DMS114 treated with DMSO at 0.1 percent for 48 hours (cell line): ENCODE results near the gene PARP15.
"Not testable (repeated sequence)": the region's sequence is repeated elsewhere in the genome, so short reads cannot be mapped to it uniquely, and the experiment has no call there.

Experiments used
- DNase-seq: peaks from one replicate; lab custom pipeline; 2025; ENCODE audit not compliant: unreplicated experiment; lab: John Stamatoyannopoulos, UW

The PARP15 gene

DNA sequence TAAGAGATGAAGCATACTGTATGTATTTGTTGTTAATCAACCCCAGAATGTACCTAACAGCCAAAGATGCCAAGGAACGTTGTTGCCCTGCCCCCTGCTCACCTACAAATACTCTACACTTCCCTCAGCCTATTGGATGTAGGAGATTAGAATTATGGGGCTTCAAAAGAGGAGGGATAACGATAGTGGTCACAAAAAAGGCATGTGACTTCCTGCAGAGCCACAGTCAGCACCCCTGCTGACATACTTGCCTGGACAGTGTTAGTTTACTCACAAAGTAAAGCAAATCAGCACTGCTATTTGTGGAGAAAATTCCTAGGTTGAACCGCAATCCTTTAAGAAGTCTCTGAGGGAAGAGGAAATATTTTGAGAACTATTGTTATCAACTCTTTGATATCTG lies 37.9 kb downstream of the PARP15 start:
- no peak for DNase-seq

DNA sequence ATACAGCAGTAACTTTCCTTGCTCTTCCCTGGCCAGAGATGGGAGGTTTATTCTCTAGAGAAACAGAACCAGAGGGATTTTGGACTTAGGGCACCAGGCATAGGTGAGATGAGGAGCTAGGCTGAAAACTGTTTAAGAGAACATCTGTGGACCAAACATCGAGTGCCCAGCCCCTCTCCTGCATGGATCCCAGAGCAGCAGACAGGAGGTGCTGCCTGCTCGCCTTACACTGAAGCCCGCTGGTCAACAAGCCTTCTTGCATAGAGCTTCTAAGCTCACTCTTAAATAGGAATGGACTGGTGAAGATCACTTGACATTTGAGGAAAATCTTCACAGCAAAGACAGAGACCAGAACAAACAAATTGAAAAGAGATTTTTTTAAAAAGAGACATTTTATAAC lies 41.2 kb downstream of the PARP15 start:
- DNase-seq: no peak

DNA sequence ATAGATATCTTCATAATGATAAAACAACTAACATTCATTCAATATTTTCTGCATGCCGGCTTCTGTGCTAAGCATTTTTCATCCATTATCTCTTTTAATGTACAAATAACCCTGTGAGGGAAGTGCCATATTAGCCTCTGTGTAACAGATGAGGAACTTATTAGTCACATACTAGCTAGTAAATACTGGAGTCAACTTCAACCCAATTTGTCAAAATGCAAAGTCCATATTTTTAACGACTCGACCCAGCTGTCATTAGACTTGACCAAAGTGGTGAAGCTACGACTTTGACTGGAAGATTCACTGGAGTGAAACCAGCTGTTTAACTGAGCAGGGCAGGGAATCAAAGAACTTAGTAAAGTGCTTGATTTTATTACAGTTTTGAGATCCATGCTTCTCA lies 41.6 kb downstream of the PARP15 start:
- DNase-seq: no peak

DNA sequence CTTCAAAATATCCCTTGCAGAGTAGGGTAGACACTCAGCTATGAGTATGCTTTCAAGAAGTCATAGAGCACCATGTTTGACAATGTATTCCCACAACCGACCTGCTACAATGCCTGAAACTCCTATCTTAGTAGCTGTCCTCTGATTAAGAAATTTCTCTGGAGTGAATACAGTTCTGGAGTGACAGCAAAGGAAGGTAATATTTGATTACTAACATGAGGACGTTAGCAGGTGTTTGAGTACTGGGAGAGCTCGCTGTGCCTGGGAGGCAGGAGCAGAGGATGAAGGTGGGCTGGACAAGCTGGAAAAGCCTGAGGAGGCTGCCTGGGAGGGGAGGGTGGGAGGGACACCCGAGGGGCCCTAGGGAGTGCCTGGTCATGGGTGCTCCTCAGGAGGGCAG lies 42.9 kb downstream of the PARP15 start:
- DNase-seq: no peak

DNA sequence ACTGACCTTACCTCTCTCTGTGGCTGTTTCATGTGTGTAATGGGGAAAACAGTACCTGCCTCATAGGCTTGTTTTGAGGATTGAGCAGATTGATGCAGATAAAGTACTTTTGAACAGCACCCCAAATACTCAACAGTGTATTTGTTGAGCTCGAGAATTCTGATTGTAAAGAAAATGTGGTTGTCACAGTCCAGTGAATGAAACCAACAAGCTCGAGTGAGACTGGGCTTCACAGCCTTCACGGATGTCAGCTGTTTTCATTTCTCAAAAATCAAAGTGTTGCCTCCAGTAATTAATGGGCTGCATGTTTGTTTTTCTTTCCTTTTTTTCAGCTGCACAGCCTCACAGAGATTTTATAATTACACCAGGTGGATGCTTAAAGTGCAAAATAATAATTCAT lies 43.7 kb downstream of the PARP15 start:
- DNase-seq: no peak

DNA sequence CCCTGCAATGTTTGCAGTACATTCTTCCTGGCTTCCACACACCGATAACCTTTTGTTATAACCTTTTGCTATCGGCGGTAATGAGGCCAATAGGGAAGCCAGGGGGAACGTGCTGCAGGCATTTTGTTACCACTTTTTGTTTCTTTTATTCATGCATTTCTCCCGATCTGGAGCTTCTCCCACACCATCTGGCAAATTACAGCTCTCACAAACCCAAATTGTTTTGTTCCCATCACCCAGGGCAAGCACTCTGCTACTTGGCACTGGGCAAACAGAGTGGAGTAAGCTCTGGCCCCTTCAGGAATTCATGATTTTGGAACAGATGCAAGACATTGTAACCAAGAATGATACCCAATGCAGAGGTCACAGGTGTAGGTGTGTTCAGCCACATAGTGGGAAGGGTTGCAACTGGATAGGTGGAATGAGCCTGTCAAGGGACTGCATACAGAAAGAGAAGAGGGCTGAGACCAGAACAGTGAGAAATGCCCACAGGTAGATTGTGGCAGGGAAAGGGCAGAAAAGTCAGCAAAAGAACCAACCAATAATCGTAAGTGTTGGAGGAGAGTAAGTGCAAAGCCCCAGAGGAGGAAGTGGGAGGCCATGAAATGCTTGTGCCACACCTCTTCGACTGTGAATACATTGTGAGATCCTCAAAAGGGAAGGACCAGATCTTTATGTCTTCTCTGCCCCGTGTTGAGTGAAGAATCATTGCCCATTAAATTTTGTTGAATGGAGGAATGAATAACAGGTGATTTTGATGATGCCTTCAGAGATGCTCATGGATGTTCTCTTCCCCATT lies 45.8 kb downstream of the PARP15 start:
- no peak for DNase-seq

DNA sequence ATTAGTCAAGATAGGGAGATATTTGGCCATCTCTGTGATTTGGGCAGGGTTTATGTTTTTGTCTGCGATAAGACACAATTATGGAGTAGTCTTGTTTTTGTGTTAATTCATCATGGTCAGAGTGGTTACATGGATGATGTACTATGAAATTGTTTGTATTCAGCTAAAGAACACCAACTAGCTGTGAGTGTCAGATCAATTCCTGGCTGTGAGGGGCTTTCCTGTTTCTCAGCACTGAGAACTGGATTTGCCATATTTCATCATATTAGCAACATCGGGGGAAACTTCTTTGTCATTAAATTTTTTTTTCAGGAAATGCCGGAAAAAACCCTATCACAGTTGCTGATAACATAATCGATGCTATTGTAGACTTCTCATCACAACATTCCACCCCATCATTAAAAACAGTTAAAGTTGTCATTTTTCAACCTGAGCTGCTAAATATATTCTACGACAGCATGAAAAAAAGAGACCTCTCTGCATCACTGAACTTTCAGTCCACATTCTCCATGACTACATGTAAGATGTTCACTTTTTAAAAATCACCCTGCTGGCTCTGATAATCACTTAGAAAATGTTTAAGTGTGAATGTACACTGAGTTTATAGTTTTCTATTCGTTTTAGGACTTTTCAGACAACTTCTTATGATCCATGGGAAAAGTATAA lies 49.2 kb downstream of the PARP15 start:
- no peak for DNase-seq

DNA sequence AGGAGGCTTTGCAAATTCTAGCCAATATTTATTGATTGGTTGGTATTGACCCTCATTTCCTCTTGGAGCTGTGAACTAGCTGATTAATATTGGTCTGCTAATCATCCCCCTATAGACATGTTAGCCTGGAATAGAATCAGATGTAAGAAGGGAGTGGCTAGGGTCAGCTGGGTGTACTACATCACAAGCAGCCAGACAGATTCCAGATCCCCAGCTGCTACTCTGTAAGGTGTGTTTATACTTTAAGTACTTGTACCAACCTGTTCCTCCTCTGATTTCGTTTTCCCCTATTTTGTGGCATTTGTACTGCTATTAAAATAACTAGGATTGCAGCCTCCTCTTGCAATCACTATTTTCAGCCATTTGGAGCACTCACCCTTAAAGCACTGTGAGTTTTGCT lies 49.9 kb downstream of the PARP15 start:
- DNase-seq: no peak

DNA sequence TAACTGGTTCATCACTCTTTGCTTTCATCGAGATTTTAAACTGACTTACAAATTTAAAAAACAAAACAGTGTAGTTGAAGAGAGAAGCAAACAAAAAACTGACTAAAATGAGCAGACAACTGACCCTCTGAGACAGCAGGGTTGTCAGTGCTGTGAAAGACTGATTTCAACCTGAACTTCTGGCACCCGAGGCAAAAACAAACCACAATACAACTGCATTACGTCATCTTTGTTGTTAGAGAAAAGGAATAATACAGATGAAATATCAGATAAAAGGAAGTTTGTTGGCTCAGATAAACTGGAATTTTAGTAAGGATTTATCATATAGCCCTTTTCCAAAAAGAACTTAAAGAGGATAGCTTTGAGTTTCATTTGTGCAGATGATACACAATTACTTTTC lies 51.1 kb downstream of the PARP15 start:
- no peak for DNase-seq

DNA sequence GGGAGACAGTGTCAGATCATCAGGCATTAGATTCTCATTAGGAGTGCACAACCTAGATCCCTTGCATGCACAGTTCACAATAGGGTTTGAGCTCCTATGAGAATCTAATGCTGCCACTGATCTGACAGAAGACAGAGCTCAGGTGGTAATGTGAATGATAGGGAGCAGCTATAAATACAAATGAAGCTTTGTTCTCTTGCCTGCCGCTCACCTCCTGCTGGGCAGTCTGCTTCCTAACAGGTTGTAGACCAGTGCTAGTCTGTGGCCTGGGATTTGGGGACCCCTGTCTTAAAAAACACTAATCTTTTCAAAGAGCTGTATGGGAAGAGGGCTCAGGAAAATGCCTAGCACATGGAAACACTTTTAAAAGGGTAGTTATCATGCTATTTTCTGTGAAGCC lies 52.3 kb downstream of the PARP15 start:
- DNase-seq: no peak

DNA sequence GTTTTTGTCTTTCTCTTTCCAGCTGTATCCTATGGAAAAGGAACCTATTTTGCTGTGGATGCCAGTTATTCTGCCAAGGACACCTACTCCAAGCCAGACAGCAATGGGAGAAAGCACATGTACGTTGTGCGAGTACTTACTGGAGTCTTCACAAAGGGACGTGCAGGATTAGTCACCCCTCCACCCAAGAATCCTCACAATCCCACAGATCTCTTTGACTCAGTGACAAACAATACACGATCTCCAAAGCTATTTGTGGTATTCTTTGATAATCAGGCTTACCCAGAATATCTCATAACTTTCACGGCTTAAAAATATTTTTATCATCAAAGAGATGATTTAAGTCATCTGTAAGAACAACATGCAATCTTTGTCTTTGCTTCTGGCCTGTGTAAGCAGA lies 58.3 kb downstream of the PARP15 start:
- no peak for DNase-seq

DNA sequence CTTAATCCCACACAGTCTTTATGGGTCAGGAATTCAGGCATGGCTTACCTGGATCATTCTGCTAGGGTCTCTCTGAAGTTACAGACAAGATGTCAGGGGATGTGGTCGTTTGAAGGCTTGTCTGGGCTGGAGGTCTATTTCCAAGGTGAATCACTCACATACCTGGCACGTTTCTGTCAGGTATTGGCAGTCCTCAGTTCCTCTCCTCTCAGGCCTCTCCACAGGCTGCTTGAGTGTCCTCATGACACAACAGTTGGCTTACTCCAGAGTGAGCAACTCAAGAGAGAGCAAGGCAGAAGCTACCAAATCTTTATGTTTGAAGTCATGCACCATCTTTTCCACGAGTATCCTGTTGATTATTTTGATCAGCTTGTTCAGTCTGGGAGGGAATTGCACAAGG lies 59.2 kb downstream of the PARP15 start:
- DNase-seq: no peak

DNA sequence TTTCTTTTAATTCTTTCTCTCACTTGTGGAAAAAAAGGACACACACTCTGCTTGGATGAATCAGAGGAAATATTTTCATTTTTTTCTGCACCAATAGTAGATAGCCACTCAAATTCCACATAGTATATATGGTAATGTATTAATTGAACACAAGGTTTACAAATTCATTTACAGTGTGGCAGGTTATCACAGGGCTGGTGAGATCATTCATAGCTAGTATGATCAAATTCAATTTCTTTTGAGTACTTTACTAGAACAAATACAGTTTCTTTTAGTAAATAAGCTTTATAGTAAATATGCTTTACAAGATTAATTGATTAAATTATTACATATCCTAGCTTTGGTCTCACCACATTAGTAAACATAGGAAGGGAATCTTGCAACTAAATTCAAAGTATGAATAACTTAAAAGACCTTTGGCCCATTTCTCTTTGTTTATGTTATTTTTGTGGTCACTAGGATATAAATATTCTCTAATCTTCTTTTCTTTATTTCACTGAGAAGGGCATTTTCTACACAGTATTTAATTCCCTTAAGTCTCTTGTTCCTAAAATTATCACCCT lies 63.1 kb downstream of the PARP15 start:
- no peak for DNase-seq

DNA sequence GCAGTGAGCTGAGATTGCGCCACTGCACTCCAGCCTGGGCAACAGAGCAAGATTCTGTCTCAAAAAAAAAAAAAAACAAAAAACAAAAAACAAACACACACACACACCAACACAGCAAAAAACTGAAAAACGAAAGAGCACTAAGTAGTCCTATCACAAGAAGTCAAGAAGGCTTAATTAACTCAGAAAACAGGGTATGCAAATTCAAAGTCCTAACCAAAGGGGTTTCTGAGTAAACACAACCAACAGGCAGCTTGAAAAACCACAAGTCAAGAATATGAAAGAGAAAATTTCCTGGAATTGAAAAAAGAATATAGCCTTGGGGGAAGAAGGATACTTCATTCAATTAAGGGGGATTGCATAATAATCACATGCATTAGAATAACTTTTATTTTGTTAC lies 65.5 kb downstream of the PARP15 start:
- DNase-seq: no peak

DNA sequence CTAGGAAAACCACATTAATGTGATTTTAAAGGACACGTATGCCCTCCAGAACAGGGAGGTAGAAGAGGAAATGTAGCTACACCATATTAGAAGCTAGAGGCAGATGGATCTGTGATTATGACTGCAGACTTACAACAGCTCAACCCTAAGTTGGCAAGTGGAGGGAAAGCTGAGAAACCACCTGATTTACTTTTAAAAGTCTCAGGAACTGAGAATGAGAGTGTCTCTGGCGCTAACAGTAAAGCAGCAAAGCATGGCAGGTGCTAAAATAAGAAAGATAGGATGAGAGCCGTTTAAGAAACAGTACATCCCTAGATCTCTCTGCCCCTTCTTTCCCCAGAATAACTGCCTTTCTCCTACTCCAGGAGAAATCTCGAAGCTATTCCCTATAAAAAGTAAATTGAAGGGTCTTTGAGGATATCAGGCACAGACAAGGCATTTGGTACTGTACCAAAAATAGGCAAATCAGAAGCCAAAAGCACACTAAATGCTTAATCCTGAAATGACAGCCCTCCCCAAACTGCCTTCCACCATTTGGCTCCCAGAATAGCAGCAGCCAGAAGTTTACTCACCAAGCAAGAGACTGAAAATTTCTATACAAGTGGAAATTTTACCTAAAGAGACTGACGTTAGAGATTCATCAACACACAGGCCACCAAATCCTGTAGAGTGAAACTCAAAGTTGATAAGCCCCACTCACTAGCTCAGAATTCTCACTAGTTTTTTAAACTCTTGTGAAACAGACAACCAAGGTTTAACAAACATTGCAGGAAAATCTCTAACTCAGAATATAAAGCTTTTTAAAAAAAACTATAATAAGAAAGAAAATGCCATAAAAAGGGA lies 68.9 kb downstream of the PARP15 start:
- DNase-seq: no peak

DNA sequence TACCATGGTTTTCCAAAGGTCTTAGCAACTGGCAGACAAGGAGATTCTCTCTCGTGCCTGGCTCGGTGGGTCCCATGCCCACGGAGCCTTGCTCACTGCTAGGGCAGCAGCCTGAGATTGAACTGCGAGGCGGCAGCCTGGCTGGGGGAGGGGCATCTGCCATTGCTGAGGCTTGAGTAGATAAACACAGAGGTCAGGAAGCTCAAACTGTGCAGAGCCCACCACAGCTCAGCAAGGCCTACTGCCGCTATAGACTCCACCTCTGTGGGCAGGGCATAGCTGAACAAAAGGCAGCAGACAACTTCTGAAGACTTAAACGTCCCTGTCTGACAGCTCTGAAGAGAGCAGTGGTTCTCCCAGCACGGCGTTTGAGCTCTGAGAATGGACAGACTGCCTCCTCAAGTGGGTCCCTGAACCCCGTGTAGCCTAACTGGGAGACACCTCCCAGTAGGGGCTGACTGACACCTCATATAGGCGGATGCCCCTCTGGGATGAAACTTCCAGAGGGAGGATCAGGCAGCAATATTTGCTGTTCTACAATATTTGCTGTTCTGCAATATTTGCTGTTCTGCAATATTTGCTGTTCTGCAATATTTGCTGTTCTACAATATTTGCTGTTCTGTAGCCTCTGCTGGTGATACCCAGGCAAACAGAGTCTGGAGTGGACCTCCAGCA lies 73.9 kb downstream of the PARP15 start:
- DNase-seq: not testable (repeated sequence)

DNA sequence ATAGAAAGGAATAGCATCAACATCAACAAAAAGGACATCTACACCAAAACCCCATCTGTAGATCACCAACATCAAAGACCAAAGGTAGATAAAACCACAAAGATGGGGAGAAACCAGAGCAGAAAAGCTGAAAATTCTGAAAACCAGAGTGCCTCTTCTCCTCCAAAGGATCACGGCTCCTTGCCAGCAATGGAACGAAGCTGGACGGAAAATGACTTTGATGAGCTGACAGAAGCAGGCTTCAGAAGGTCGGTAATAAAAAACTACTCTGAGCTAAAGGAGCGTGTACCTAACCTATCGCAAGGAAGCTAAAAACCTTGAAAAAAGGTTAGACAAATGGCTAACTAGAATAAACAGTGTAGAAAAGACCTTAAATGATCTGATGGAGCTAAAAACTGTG lies 74.5 kb downstream of the PARP15 start:
- not testable (repeated sequence) for DNase-seq

DNA sequence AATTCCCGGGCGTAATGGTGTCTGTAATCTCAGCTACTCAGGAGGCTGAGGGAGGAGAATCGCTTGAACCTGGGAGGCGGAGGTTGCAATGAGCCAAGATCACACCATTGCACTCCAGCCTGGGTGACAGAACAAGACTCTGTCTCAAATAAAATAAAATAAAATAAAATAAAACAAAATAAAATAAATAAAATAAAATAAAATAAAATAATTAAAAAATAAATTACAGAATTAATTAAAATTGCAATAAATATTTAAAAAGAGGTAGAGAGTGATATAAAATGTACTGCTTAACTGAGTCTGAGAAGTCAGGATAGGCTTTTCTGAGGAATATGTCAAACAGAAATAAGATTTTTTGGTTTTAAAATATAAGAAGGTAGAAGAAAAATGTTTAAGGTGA lies 80.9 kb downstream of the PARP15 start:
- DNase-seq: not testable (repeated sequence)

DNA sequence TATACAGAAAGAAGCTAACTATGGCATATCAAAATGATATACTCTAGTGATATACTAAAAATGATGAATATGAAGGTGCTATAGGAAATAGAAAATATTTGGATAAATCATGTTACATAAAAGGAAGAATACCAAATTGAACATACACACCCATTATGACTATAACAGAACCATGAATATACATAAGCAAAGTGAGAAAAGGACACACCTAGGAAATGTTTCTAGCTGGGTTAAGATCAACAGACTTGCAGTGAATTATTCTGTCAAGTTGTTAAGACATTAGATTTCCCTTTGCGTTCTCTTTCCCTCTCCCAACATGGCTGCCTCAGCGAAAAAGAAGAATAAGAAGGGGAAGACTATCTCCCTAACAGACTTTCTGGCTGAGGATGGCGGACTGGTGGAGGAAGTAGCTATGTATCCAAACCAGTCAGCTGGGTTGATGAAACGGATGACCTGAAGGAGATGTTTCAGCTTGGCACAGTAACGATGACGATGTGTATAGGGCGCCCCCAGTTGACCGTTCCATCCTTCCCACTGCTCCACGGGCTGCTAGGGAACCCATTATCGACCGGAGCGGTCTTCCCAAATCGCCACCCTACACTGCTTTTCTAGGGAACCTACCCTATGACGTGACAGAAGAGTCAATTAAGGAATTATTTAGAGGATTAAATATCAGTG lies 83.0 kb downstream of the PARP15 start:
- no peak for DNase-seq

DNA sequence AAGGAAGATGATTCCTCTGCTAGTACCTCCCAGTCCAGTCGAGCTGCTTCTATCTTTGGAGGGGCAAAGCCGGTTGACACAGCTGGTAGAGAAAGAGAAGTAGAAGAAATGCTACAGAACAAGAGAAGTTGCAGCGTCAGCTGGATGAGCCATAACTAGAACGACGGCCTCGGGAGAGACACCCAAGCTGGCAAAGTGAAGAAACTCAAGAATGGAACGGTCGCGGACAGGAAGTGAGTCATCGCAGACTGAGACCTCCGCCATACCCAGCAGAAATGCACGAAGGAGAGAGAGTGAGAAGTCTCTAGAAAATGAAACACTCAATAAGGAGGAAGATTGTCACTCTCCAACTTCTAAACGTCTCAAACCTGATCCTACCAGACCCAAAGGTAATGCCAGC lies 84.2 kb downstream of the PARP15 start:
- DNase-seq: no peak
